HG03103 (cell line): Measurements from ENCODE around the gene DNAJC11.
"Not testable (repeated sequence)": the region's sequence is repeated elsewhere in the genome, so short reads cannot be mapped to it uniquely, and the experiment has no call there.

ENCODE experiments used
- ATAC-seq: cut with Tn5 transposase; IDR thresholded peaks from one replicate; pipeline ENCODE4 v1.9.1; 2021; ENCODE audit warnings: low read depth; ENCODE audit not compliant: unreplicated experiment

Gene DNAJC11

GRCh38 chr1:6658359-6659060 lies 43.1 kb downstream of the DNAJC11 start:
- ATAC-seq = no peak

- no peak for ATAC-seq
Measured at GRCh38 chr1:6657138-6657537, 44.5 kb downstream of the DNAJC11 start.

- no peak for ATAC-seq
Measured at GRCh38 chr1:6653436-6654290, 48.0 kb downstream of the DNAJC11 start.

- no peak for ATAC-seq
Measured at GRCh38 chr1:6652986-6653385, 48.6 kb downstream of the DNAJC11 start.

GRCh38 chr1:6651909-6652308 lies 49.7 kb downstream of the DNAJC11 start:
- no peak for ATAC-seq

GRCh38 chr1:6648556-6648955 lies 53.1 kb downstream of the DNAJC11 start:
- ATAC-seq = no peak

- no peak for ATAC-seq
Measured at GRCh38 chr1:6646499-6647148, 55.0 kb downstream of the DNAJC11 start.

- no peak for ATAC-seq
Measured at GRCh38 chr1:6645018-6645417, 56.6 kb downstream of the DNAJC11 start.

GRCh38 chr1:6640867-6641266 lies 60.7 kb downstream of the DNAJC11 start:
- ATAC-seq = not testable (repeated sequence)

- ATAC-seq = no peak
Measured at GRCh38 chr1:6638226-6638625, 63.4 kb downstream of the DNAJC11 start.

GRCh38 chr1:6637770-6638169 lies 63.8 kb downstream of the DNAJC11 start:
- no peak for ATAC-seq

GRCh38 chr1:6636778-6637177 lies 64.8 kb downstream of the DNAJC11 start:
- ATAC-seq = not testable (repeated sequence)

GRCh38 chr1:6635910-6636760 lies 65.5 kb downstream of the DNAJC11 start:
- ATAC-seq = no peak

- ATAC-seq = no peak
Measured at GRCh38 chr1:6635161-6635909, 66.3 kb downstream of the DNAJC11 start.

- ATAC-seq = no peak
Measured at GRCh38 chr1:6634371-6635052, 67.1 kb downstream of the DNAJC11 start.

GRCh38 chr1:6632588-6633514 lies 68.8 kb downstream of the DNAJC11 start:
- no peak for ATAC-seq

GRCh38 chr1:6631058-6631457 lies 70.6 kb downstream of the DNAJC11 start:
- ATAC-seq = no peak

- no peak for ATAC-seq
Measured at GRCh38 chr1:6630027-6630426, 71.6 kb downstream of the DNAJC11 start.
